AG08396 (cell line): ENCODE data around the gene MFSD1.
"Not testable (repeated sequence)": the region's sequence is repeated elsewhere in the genome, so short reads cannot be mapped to it uniquely, and the experiment has no call there.

Source experiments
- DNase-seq: peaks from one replicate; pipeline ENCODE4 v3.0.0; 2012; ENCODE audit warnings: low spot score, mixed read lengths

MFSD1 gene

GRCh38 chr3:158775426-158776410 is 26.1 kb upstream of the MFSD1 start:
- no peak for DNase-seq

DNA sequence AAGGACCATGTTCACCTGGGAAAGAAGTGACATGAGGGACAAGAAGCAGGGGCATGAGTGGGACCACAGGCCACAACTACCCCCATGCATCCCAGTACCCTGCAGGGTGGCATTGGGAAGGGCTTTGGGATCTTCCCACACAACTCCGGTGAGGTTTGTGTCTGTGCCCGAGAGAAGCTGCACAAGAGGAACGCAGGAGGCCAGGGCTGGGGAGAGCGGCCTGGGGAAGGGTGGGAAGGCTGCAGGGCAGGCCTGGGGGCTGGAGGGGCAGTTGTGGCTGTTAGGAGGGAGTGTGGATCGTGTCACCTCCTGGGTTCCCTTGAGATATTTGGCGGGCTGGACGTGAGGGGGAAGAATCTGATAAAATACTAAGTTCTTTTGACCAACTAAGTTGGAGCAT is 25.3 kb upstream of the MFSD1 start:
- no peak for DNase-seq

- DNase-seq = no peak
Measured at GRCh38 chr3:158777161-158777873, 24.5 kb upstream of the MFSD1 start.

GRCh38 chr3:158780766-158781165 is 21.1 kb upstream of the MFSD1 start:
- no peak for DNase-seq

- DNase-seq = no peak
Measured at GRCh38 chr3:158781191-158781590, 20.7 kb upstream of the MFSD1 start.

- no peak for DNase-seq
Measured at GRCh38 chr3:158781849-158782248, 20.0 kb upstream of the MFSD1 start.

DNA sequence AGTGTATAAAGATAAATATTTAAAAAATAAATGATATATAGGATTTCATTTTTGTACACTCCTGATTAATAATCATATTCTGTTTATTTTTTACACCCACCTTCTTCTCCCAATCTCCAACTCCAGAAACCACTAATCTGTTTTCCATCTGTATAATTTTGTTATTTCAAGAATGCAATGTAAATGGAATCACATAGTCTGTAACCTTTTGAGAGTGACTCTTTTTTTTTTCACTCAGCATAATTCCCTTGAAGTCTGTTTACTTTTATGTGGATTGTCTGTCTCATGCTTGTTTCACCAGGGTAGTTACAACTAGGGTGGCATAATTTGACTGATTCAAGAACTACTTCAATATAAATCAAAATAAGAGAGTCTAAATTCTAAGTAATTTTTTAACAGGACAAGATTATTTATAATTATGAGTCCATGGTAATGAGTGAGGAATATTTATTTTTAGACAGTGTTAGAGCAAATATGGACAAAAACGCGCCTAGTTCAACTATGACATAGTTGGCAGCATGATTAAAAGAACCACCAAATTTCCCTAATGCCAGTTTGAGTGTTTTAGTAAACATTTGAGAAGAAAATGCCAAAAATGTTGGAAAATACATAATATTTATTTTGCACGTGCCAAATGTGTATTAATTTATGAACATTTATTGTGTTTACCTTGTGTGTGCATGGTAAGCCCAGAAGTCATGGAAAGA is 19.4 kb upstream of the MFSD1 start:
- no peak for DNase-seq

DNA sequence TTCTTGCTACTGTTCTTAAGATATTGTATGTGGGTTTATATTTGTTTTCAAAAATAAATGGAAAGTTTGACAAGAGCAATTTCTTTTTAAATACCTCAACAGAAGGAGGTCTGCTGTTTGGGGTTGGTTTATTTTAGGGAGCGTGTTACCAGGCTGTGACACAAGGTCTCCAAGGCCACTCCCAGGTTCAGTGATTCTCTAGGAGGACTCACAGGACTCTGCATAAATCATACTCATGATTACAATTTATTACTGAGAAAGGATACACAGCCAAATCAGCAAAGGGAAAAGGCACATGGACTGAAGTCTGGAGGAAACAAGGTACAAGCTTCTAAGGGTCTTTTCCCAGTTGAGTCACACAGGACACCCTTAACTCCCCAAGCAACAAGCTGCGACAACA is 18.8 kb upstream of the MFSD1 start:
- no peak for DNase-seq

DNA sequence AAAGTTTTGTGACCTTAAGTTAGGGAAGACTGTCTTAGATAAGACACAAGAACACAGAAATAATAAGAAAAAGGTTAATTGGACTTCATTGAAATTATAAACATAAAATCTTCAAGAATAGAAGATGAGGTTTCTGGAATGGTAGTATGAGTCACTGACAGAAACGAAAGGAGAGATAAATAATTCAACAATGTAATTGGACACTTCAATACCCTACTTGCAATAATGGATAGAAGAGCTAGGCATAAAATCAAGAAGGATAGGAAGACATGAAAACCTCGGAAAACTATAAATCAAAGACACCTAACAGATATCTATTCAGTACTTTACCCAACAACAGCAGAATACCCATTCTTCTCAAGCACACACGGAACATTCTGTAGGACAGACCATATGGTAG is 15.9 kb upstream of the MFSD1 start:
- no peak for DNase-seq

- DNase-seq = no peak
Measured at GRCh38 chr3:158788446-158788845, 13.4 kb upstream of the MFSD1 start.

DNA sequence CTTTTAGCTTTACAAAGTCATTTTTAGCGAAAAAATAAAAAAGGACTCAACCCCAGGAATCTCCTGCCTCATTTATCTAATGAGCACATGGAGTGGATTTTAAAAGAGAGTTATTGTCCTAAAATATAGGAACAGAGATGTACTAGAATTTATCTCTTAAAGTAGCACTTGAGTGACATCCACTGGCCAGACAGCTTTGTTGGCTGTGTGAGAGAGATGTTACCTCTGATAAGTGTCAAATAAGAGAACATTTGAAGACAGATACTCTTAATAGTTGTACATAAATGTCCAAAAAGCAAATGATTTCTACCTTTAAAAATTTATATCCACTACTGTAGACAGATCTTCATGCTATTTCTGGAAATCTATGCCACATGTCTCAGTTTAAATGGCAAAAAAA is 12.3 kb upstream of the MFSD1 start:
- no peak for DNase-seq

GRCh38 chr3:158790901-158791589 is 10.8 kb upstream of the MFSD1 start:
- DNase-seq = peak; percentile 53

- not testable (repeated sequence) for DNase-seq
Measured at GRCh38 chr3:158791590-158791920, 10.3 kb upstream of the MFSD1 start.

DNA sequence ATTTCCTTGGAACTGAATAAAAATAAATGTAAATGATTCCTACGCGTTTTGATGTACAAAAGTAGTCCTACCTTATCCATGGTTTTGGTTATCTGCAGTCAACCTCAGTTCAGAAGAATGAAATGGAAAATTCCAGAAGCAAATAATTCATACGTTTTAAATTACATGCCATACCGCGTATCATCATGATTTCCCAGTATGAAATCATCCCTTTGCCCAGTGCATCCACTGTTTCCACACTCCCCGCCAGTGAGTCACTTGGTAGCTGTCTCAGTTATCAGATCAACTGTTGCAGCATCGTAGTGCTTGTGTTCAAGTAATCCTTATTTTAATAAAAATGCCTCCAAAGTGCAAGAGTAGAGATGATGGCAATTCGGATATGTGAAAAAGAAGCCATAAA is 9.1 kb upstream of the MFSD1 start:
- peak; percentile 50 for DNase-seq

DNA sequence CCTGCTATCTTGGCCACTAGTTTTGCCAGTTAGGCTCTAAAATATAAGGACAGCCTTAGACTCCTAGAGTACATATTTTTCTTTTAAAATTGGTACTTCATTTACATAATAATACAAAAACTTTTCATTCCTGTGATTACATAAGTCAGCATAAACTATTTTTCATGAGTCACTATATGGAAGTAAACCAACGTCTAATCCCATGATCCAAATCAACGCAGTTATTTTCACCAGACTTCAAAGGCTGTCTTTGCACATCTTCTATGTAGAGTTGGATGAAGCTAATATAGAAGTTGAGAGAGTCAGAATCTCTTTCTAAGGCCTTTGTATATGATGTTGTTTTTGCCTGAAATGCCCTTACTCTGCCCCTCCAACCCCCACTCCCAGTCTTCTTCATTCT is 7.6 kb upstream of the MFSD1 start:
- DNase-seq = no peak

GRCh38 chr3:158794936-158795518 is 6.8 kb upstream of the MFSD1 start:
- peak; percentile 35 for DNase-seq

DNA sequence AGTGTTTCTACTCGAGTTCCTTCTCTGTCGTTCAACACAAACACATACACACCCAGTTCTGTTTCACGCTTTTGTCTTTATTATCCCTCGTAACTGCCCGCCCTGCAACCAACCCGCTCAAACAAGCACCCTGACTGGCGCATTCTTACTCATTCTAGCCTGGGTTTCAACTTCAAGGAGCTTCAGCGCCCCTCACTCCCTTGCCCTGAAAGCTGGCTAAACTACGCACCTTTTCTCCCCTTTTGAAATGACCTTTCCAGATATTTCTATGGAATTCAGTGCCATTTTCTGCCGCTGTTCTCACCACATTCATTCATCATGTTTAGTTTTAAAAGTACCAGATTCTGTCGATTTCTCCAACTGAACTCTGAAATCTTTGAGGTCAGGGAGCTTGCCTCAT is 653 bp upstream of the MFSD1 start:
- no peak for DNase-seq

DNA sequence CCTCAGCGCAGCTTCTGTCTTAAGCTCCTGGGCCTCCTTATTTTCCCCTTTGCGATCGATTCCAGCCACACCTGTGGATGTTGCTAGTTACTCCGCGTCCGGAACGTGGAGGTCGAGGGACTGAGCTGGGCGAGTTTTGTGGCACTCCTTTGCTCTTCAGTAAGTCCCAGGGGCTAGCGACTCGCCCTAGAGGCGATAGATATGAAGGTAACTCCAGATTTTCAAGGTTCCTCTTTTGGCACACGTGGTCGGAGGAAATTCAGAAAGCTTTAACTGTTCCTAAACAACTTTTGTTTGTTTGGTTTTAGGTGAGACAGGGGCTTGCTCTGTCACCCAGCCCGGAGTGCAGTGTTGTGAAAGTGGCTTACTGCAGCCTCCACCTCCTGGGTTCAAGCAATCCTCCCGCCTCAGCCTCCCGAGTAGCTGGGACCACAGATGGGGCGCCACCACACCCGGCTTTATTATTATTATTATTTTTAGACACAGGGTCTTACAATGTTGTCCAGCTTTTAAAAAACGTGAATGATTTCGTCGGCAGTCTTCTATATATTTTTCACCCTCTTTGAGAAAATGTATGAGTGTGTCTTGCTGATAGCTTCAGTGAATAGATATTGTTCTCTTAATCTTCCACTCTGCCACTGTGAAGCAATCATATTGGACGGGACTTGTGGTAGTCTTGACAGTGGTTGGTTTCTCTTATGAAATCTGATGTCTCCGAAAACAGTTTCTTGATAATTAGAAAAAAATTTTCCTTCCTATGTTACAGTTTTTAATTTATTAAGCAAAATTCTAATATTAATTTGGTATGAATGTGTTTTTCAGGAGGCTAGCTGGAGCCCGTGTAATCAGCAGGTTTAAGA is 785 bp downstream of the MFSD1 start:
- DNase-seq = no peak

DNA sequence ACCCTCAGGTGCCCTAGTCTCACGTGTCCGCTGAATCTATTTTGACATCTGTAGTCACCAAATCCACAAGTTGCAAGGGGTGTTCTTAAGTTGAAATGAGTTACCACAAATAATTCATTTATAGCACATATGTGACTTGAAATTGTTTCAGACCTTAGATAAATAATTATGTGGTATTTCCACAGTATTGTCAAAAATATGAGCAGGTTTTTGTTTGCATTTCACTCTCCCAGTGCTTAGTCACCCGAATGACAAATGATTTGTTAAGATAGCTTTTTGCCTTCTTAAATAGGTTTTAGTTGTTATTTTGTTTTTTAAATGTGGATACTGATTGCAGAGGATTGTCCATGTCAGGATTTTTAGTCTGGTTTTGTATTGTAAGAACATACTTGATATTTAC is 2.6 kb downstream of the MFSD1 start:
- DNase-seq = no peak

GRCh38 chr3:158808697-158809096 is 6.8 kb downstream of the MFSD1 start:
- peak; percentile 39 for DNase-seq

DNA sequence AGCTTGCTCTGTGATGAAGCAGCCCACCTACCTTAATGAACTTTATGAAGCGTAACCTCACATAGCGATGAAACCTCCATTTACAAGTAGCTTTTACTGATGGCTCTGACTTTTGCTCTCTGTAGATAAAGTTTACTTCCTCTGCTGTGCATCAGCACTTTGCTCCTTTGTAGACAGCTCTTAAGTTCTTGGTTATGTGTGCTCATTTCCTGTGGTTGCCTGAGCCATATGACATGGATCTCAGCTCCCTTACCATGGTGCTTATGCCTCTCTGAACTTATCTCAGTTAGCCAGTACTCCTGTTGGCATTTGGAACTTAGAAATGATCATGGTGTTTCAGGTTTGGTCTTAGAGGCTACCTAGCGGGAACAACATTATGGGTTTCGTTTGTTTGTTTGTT is 7.8 kb downstream of the MFSD1 start:
- DNase-seq = no peak
